OCI-LY1 (cell line): Measurements from ENCODE around the gene BAIAP2L1.

Experiments
- EZH2 ChIP-seq: fragments of 200-600 bp; sonication (generic), shearing (Covaris generic); IDR thresholded peaks from 2 replicates; pipeline ENCODE4 v1.8.0; 2017; ENCODE audit warnings: borderline replicate concordance, mixed run types, mild to moderate bottlenecking, antibody characterized with exemption, low read length, moderate library complexity, mixed read lengths
- TF ChIP-seq, protein P1 (sequence below): fragments of 200-600 bp; sonication (generic), shearing (Covaris generic); IDR thresholded peaks from 2 replicates; pipeline ENCODE4 v1.5.1; 2017; ENCODE audit warnings: mild to moderate bottlenecking, antibody characterized with exemption, low read length, moderate library complexity, mixed read lengths

DNA sequence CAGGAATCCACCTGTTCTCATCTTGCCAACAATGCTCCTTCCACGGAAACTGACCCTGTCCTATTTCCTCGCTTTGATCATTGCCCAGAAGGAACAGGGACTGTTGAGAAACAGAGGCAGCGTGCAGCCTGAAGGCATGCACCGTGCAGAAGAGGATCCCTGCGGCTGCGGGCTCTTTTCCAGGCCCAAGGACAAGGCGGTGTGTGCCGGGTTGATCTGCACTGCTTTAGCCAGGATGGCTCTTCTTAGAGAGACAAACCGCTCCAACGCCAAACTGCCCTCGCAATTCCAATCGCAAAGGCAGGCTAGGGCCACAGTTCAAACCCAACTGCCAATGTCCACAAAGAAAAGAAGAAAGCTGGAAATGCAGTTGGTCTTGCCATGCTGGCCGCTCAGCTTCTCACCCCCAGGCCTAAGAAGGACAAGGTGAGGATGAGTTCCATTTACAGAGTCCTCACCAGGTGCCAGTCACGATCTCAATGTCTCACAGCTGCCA, 92.9 kb downstream of the BAIAP2L1 start:
- TF ChIP-seq EZH2: no peak
- TF ChIP-seq, protein P1, sequence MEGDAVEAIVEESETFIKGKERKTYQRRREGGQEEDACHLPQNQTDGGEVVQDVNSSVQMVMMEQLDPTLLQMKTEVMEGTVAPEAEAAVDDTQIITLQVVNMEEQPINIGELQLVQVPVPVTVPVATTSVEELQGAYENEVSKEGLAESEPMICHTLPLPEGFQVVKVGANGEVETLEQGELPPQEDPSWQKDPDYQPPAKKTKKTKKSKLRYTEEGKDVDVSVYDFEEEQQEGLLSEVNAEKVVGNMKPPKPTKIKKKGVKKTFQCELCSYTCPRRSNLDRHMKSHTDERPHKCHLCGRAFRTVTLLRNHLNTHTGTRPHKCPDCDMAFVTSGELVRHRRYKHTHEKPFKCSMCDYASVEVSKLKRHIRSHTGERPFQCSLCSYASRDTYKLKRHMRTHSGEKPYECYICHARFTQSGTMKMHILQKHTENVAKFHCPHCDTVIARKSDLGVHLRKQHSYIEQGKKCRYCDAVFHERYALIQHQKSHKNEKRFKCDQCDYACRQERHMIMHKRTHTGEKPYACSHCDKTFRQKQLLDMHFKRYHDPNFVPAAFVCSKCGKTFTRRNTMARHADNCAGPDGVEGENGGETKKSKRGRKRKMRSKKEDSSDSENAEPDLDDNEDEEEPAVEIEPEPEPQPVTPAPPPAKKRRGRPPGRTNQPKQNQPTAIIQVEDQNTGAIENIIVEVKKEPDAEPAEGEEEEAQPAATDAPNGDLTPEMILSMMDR: no peak
